Kidney glomerular epithelial cell (primary cell): Measurements from ENCODE around the gene SPATA6.
A peak's percentile ranks its signal among the peaks of the same experiment; 100 is the strongest.
"Not testable (repeated sequence)": the region's sequence is repeated elsewhere in the genome, so short reads cannot be mapped to it uniquely, and the experiment has no call there.

ENCODE experiments used
- DNase-seq: peaks from one replicate; lab custom pipeline; 2025; lab: John Stamatoyannopoulos, UW

SPATA6 gene

GRCh38 chr1:48344373-48344772 lies 127.6 kb downstream of the SPATA6 start:
- no peak for DNase-seq

- no peak for DNase-seq
These were observed 130.8 kb downstream of the SPATA6 start for GRCh38 chr1:48341221-48341620.

- no peak for DNase-seq
These were observed 133.7 kb downstream of the SPATA6 start for GRCh38 chr1:48338257-48338656.

GRCh38 chr1:48333316-48333715 lies 138.7 kb downstream of the SPATA6 start:
- DNase-seq = no peak

- no peak for DNase-seq
These were observed 139.9 kb downstream of the SPATA6 start for GRCh38 chr1:48332115-48332514.

DNA sequence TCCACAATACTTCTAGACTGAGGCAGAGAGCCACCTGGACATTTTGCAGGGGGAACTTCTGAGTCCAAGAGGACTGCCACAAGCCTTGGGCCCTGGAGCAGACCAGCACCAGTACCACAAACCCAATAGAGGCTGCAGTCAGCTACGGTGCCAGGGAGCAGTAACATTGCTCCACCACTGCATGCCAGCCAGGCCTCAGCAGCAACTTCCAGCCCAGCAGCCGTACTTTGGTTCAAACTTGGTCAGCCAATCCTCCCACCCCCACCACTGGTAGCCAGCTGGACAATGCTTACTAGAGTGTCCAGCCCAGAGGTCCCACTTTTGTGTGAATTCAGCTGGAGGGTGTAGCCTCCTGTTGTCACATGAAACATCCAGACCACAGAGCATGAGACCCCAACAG lies 142.1 kb downstream of the SPATA6 start:
- DNase-seq = no peak

GRCh38 chr1:48329486-48329885 lies 142.5 kb downstream of the SPATA6 start:
- no peak for DNase-seq

DNA sequence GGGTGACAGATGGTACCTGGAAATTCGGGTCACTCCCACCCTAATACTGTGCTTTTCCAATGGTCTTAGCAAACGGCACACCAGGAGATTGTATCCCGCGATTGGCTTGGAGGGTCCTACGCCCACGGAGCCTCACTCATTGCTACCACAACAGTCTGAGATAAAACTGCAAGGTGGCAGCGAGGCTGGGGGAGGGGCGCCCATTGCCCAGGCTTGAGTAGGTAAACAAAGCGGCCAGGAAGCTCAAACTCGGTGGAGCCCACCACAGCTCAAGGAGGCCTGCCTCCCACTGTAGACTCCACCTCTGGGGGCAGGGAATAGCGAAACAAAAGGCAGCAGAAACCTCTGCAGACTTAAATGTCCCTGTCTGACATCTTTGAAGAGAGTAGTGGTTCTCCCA lies 160.2 kb downstream of the SPATA6 start:
- DNase-seq = not testable (repeated sequence)

- no peak for DNase-seq
These were observed 162.4 kb downstream of the SPATA6 start for GRCh38 chr1:48309564-48310082.

- DNase-seq = no peak
These were observed 169.4 kb downstream of the SPATA6 start for GRCh38 chr1:48302652-48303051.

- no peak for DNase-seq
These were observed 177.3 kb downstream of the SPATA6 start for GRCh38 chr1:48294656-48295055.

DNA sequence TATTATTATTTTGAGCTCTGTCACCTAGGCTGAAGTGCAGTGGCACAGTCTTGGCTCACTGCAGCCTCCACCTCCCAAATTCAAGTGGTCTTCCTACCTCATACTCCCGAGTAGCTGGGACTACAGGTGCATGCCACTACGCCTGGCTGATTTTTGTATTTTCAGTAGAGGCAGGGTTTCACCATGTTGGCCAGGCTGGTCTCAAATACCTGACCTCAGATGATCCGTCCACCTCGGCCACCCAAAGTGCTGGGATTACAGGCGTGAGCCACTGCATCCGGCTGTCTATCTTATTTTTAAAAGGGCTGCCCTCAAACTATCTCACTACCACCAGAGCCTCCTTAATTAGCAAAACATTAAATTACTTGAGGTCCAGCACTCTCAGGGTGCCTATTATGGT lies 177.9 kb downstream of the SPATA6 start:
- DNase-seq = not testable (repeated sequence)

DNA sequence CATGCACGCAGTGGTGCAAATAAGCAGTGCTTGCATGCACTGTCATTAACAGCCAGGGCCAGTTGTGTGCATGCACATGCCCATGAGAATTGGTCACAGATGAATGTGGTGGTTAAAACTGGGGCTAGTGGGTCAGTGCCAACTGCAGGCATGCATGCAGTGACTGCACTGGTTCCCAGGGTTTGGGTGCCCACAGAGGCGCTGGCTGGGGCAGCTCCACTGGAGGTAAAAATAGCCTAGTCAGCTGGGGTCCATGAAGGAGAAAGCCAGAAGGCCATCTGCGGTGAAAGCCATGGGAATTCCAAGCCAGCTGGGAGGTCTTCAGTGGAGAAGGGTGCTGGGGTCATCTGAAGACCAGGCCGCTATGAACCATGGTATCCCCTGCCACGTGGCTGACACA lies 179.3 kb downstream of the SPATA6 start:
- DNase-seq = no peak

- no peak for DNase-seq
These were observed 180.6 kb downstream of the SPATA6 start for GRCh38 chr1:48291421-48291820.

DNA sequence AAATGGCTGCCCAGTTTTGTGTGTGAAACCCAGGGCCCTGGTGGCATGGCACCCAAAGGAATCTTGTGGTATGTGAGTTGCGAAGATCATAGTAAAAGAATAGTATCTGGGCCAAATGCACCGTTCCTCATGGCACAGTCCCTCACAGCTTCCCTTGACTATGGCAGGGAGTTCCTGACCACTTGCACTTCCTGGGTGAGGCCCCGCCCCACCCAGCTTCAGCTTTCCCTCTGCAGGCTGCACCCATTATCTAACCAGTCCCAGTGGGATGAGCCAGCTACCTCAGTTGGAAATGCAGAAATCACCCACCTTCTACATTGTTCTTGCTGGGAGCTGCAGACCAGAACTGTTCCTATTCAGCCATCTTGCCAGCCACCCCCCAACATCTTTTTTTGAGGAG lies 186.5 kb downstream of the SPATA6 start:
- no peak for DNase-seq

DNA sequence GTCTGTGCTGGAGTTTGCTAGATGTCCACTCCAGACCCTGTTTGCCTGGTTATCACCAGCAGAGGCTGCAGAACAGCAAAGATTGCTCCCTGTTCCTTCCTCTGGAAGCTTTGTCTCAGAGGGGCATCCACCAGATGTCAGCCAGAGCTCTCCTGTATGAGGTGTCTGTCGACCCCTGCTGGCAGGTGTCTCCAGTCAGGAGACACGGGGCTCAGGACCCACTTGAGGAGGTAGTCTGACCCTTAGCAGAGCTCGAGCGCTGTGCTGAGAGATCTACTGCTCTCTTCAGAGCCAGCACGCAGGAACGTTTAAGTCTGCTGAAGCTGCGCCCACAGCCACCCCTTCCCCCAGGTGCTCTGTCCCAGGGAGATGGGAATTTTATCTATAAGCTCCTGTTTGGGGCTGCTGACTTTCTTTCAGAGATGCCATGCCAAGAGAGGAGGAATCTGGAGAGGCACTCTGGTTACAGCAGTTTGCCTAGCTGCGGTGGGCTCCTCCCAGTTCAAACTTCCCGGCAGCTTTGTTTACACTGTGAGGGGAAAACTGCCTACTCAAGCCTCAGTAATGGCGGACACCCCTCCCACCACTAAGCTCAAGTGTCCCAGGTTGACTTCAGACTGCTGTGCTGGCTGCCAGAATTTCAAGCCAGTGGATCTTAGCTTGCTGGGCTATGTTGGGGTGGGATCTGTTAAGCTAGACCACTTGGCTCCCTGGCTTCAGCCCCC lies 187.1 kb downstream of the SPATA6 start:
- DNase-seq = not testable (repeated sequence)

GRCh38 chr1:48282329-48282728 lies 189.7 kb downstream of the SPATA6 start:
- DNase-seq = not testable (repeated sequence)

DNA sequence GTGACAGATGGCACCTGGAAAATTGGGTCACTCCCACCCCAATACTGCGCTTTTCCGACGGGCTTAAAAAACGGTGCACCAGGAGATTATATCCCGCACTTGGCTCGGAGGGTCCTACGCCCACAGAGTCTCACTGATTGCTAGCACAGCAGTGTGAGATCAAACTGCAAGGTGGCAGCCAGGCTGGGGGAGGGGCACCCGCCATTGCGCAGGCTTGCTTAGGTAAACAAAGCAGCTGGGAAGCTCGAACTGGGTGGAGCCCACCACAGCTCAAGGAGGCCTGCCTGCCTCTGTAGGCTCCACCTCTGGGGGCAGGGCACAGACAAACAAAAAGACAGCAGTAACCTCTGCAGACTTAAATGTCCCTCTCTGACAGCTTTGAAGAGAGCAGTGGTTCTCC lies 194.6 kb downstream of the SPATA6 start:
- DNase-seq = not testable (repeated sequence)

- no peak for DNase-seq
These were observed 205.4 kb downstream of the SPATA6 start for GRCh38 chr1:48266576-48266975.

- DNase-seq = no peak
These were observed 209.0 kb downstream of the SPATA6 start for GRCh38 chr1:48263041-48263440.

- DNase-seq = no peak
These were observed 210.1 kb downstream of the SPATA6 start for GRCh38 chr1:48261881-48262400.

- DNase-seq = no peak
These were observed 213.9 kb downstream of the SPATA6 start for GRCh38 chr1:48258106-48258505.

DNA sequence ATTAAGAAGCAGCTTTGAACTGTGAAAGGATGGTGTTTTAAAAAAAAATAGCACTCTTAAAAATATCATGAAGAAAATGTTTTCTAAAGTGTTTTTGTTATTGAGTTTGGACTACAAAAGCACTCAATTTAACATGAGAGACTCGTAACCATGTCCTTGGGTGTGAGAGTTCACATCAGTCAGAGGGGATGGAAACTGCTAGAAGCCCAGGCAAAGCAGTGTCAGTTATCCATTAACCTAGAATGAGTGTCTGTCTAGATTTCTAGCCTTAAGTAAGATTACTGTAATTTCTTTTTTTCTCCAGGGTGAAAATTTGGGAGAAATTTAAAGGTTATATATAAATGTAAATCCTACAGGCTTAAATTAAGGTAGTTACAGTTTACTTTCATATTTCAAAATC lies 217.8 kb downstream of the SPATA6 start:
- peak; percentile 0 for DNase-seq

DNA sequence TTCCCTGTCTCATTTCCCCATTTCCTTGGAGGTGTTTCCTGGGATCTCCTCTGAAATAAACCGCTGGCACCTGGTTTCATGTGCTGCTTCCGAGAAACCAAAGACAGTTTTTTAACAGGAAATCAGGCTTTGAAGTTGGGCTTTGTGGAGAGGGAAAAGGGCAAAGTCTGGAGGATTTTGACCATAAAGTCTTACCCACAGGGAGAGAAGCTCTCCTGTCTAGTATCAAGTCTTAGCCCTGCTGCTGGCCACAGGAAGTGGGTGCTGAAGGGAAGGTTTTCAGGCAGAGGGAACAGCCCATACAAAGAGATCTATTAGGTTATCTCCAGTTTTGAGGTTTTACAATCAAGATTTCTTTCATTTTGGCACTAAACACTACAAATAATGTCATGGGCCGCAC lies 220.2 kb downstream of the SPATA6 start:
- no peak for DNase-seq
